ENCODE data around the gene DNAL1. TPM values are rescaled to one million over a fixed set of nuclear protein-coding genes. Genes with fewer than 3 reads are reported as not detected.
A peak's percentile ranks its signal among the peaks of the same experiment; 100 is the strongest.

The DNAL1 gene
- total and polyA plus RNA-seq, 10 of the 15 experiments (the other 5 are each of a cell fraction or from before 2014, with no cell fraction given), result 2.4 to 18.2 (median 7.4) TPM

DNA sequence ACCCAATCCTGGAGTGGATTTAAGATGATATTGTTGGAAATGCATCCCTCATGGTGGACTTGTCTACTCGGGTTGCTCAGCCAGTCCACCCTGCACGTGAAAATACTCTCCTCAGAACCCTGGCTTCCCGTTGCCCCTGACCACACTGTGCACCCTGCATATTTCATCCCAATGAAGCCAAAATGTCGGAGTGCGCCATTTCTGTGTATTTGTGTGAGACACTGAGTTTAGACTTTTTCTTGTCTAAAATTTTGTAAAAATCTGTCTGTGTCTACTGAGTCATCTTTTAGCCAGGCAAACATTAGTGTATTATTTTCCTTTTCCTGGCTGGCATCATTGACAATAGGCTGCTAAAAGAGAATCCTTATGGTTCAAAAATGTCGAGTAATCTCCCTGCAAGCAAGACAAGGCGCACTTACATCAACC is 69.9 kb downstream of the DNAL1 start:
- SMC1A ChIA-PET (ENCODE audit: uncharacterized antibody, unreplicated experiment), result no interaction called here
- BruUV-seq (replicated peaks), result no TSS peak
- intact Hi-C loops (cut with micrococcal nuclease; ENCODE audit: unreplicated experiment) (loop anchor here (5.0 kb wide), 1 partner anchor 82 kb away; no protein-coding TSS in a partner anchor), in situ Hi-C loops (cut with MboI) (no loop called here)
- DNase-seq (ENCODE audit: low read depth, low spot score), result no peak
- WGBS (ENCODE audit: insufficient coverage, insufficient replicate concordance, low lambda C conversion rate, missing lambda C conversion rate), result 57% methylated on average over 7 of the region's 7 CpGs
- RAD21 ChIA-PET (ENCODE audit: unreplicated experiment), result interaction anchor here (0.5 to 1.2 kb wide), 2 partner anchors 14 to 72 kb away, joined by 3 read pairs; no protein-coding TSS in a partner anchor
- Histone ChIP-seq H3K9ac (ENCODE audit: control insufficient read depth, insufficient read depth, low read length) (no peak overlapping the region), H3K27ac (ENCODE audit: control insufficient read depth, insufficient read depth) (no peak overlapping the region), H3K27me3 (replicated peaks in 1 of 2; ENCODE audit: control insufficient read depth in 2 of 2, insufficient read depth in 2 of 2, low read length in 1 of 2) (no peaks in the 10 kb centered on the region), H3K4me3 (peak overlapping the region; percentile 33; the same call in 1 of the 2 replicates), H2AFZ (ENCODE audit: control insufficient read depth, low read depth, low read length) (no peak overlapping the region), H3K4me2 (ENCODE audit: control insufficient read depth, insufficient read depth) (peak overlapping the region; percentile 78; the same call in 1 of the 2 replicates), H3K4me1 (ENCODE audit: control insufficient read depth, insufficient read depth, low read length) (peaks cover 4% of the 10 kb centered on the region), H3K79me2 (ENCODE audit: control insufficient read depth, insufficient read depth, low read length) (peaks cover 20% of the 10 kb centered on the region), H3K36me3 (ENCODE audit: control insufficient read depth in 2 of 2, insufficient read depth in 2 of 2, low read length in 1 of 2) (peaks cover 12 to 26% of the 10 kb centered on the region in 2 experiments), H4K20me1 (ENCODE audit: control insufficient read depth, insufficient read depth) (no peaks in the 10 kb centered on the region), H3K9me3 (replicated peaks; ENCODE audit: control insufficient read depth, insufficient read depth, low read length) (no peaks in the 10 kb centered on the region)
- POLR2A ChIA-PET, result no interaction called here
- no peak for FAIRE-seq
- CTCF ChIA-PET, result interaction anchor here (2.8 kb wide), 1 partner anchor 13 kb away, joined by 12 read pairs; no protein-coding TSS in a partner anchor
- no peak for ATAC-seq
- TF ChIP-seq YBX1 (IDR thresholded peaks at IDR 0.05) (no peak), KLF5 (IDR thresholded peaks at IDR 0.05; ENCODE audit: partially characterized antibody) (peak; percentile 4)

DNA sequence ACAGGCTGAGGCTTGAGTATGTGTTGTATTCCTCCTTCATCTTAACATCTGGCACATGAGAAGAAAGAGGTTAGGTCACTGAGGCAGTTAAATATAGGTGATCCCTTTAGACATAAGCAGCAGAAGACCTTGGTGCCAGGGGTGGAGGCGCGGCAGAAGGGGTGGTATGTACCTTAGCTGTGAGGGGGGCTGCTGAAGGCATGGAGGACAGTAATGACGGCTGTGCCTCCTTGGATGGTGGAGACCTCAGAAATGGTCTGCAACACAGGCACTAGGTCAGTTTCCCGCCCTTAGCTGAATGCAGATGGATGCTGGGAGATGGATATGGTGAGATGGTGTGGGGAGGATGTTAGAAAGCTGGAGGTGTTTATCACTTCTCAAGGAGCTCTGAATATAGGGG is 70.9 kb downstream of the DNAL1 start:
- no peak for ATAC-seq
- in situ Hi-C loops (cut with MboI), result no loop called here
- TF ChIP-seq POLR2A (IDR thresholded peaks at IDR 0.05; ENCODE audit: low read depth, low read length) (0 out of 2 replicates have a peak, but pooled peaks have one; percentile 20), YBX1 (IDR thresholded peaks at IDR 0.05) (no peak), SREBF2 (IDR thresholded peaks at IDR 0.05; ENCODE audit: low read length) (no peak), POLR2AphosphoS5 (IDR thresholded peaks at IDR 0.05; ENCODE audit: low read length) (peak; percentile 55; the same call in 1 of the 2 replicates), PAX5 (IDR thresholded peaks at IDR 0.05; ENCODE audit: borderline replicate concordance, low read depth, low read length) (no peak)
- Histone ChIP-seq H3K9ac (ENCODE audit: control insufficient read depth, insufficient read depth, low read length) (no peak overlapping the region), H3K79me2 (ENCODE audit: control insufficient read depth, insufficient read depth, low read length) (peaks cover 20% of the 10 kb centered on the region), H4K20me1 (ENCODE audit: control insufficient read depth, insufficient read depth) (peaks cover under 1% of the 10 kb centered on the region; the same call in 1 of the 2 replicates), H3K9me3 (replicated peaks; ENCODE audit: control insufficient read depth, insufficient read depth, low read length) (no peaks in the 10 kb centered on the region), H3K36me3 (ENCODE audit: control insufficient read depth in 2 of 2, insufficient read depth in 2 of 2, low read length in 1 of 2) (peaks cover 18 to 32% of the 10 kb centered on the region in 2 experiments), H3K4me2 (ENCODE audit: control insufficient read depth, insufficient read depth) (no peak overlapping the region), H3K27ac (ENCODE audit: control insufficient read depth, insufficient read depth) (no peak overlapping the region), H3K27me3 (replicated peaks in 1 of 2; ENCODE audit: control insufficient read depth in 2 of 2, insufficient read depth in 2 of 2, low read length in 1 of 2) (no peaks in the 10 kb centered on the region), H3K4me1 (ENCODE audit: control insufficient read depth, insufficient read depth, low read length) (peaks cover 4% of the 10 kb centered on the region), H3K4me3 (no peak overlapping the region), H2AFZ (ENCODE audit: control insufficient read depth, low read depth, low read length) (no peak overlapping the region)
- intact Hi-C loops (cut with micrococcal nuclease; ENCODE audit: unreplicated experiment), result no loop called here
- WGBS (ENCODE audit: insufficient coverage, insufficient replicate concordance, low lambda C conversion rate, missing lambda C conversion rate), result 92% methylated on average over 4 of the region's 4 CpGs
- ChIA-PET POLR2A (interaction anchor here (1.6 kb wide), 1 partner anchor 31 kb away, joined by 3 read pairs; no protein-coding TSS in a partner anchor), SMC1A (ENCODE audit: uncharacterized antibody, unreplicated experiment) (interaction anchor here (1.0 to 1.3 kb wide), 2 partner anchors 12 to 39 kb away, joined by 3 to 6 read pairs; no protein-coding TSS in a partner anchor), CTCF (interaction anchor here (0.8 to 1.4 kb wide), 2 partner anchors 13 to 26 kb away, joined by 3 read pairs; no protein-coding TSS in a partner anchor), RAD21 (ENCODE audit: unreplicated experiment) (no interaction called here)
- TSS peak; percentile 18 for BruUV-seq (replicated peaks)
- FAIRE-seq, result peak; percentile 7
- no peak for DNase-seq (ENCODE audit: low read depth, low spot score)

Measured in GM12878 (cell line).